HEK293 (cell line): Measurements from ENCODE around the gene R3HDM2.

ENCODE experiments used
- CTCF ChIA-PET: fragments of 350-600 bp; formaldehyde crosslinking; extraction: SDS; loops from one replicate; lab custom pipeline; 2021; ENCODE audit warnings: antibody characterized with exemption; lab: Yijun Ruan, JAX
- POLR2A ChIA-PET: fragments of 300-600 bp; formaldehyde crosslinking; extraction: SDS; loops from one replicate; lab custom pipeline; 2020; ENCODE audit warnings: antibody characterized with exemption, inconsistent platforms; lab: Yijun Ruan, JAX
- H3K27ac ChIP-seq: fragments of 200-500 bp; sonication (Bioruptor generic); 2 replicates; pipeline ENCODE4 v1.5.1; 2014; ENCODE audit warnings: low read depth, low read length, control low read depth, inconsistent platforms; ENCODE audit errors: extremely low read depth
- H3K36me3 ChIP-seq, 2 experiments: fragments of 200-500 bp in 1 of 2; sonication (Bioruptor generic) in 1 of 2; 1 replicate in 1 of 2; 2 replicates in 1 of 2; pipeline ENCODE4 v1.5.1; 2014 to 2017; ENCODE audit warnings: inconsistent platforms in 2 of 2, low read length in 2 of 2; ENCODE audit not compliant: control insufficient read depth in 2 of 2, insufficient read depth in 1 of 2
- H3K4me1 ChIP-seq: fragments of 200-500 bp; sonication (Bioruptor generic); 2 replicates; pipeline ENCODE4 v1.5.1; 2014; ENCODE audit warnings: mild to moderate bottlenecking, low read length, inconsistent platforms; ENCODE audit not compliant: control insufficient read depth, insufficient read depth
- H3K4me3 ChIP-seq: 2 replicates; pipeline ENCODE4 v1.5.1; 2011; ENCODE audit warnings: low read depth, mild to moderate bottlenecking, control low read depth, low read length, moderate library complexity
- H3K9me3 ChIP-seq: fragments of 200-500 bp; sonication (Bioruptor generic); 2 replicates; pipeline ENCODE4 v1.5.1; 2014; ENCODE audit warnings: low read depth, low read length, inconsistent platforms; ENCODE audit not compliant: control insufficient read depth, insufficient read depth
- BCL11A ChIP-seq: fragments of 450-650 bp; formaldehyde crosslinking; IDR thresholded peaks from 2 replicates; pipeline ENCODE4 v1.5.1; 2016; ENCODE audit warnings: low read depth, missing biosample characterization, missing genetic modification characterization
- WT1 ChIP-seq: fragments of 450-650 bp; formaldehyde crosslinking; IDR thresholded peaks from 2 replicates; pipeline ENCODE4 v1.5.1; 2016; ENCODE audit warnings: missing biosample characterization, missing genetic modification characterization
- YY1 ChIP-seq: fragments of 450-650 bp; formaldehyde crosslinking; IDR thresholded peaks from 2 replicates; pipeline ENCODE4 v1.5.1; 2018; ENCODE audit warnings: missing biosample characterization, missing genetic modification characterization
- ZBTB1 ChIP-seq: fragments of 450-650 bp; formaldehyde crosslinking; IDR thresholded peaks from 2 replicates; pipeline ENCODE4 v1.5.1; 2016; ENCODE audit warnings: missing biosample characterization, missing genetic modification characterization
- ZBTB20 ChIP-seq: fragments of 450-650 bp; formaldehyde crosslinking; IDR thresholded peaks from 2 replicates; pipeline ENCODE4 v1.5.1; 2016; ENCODE audit warnings: missing biosample characterization, missing genetic modification characterization
- ZNF132 ChIP-seq: fragments of 450-650 bp; formaldehyde crosslinking; IDR thresholded peaks from 2 replicates; pipeline ENCODE4 v1.5.1; 2017; ENCODE audit warnings: missing biosample characterization, missing genetic modification characterization, borderline replicate concordance
- ZNF146 ChIP-seq: fragments of 450-650 bp; formaldehyde crosslinking; IDR thresholded peaks from 2 replicates; pipeline ENCODE4 v1.5.1; 2016; ENCODE audit warnings: missing biosample characterization, missing genetic modification characterization
- ZNF324 ChIP-seq: fragments of 450-650 bp; formaldehyde crosslinking; IDR thresholded peaks from 2 replicates; pipeline ENCODE4 v1.5.1; 2016; ENCODE audit warnings: missing biosample characterization, missing genetic modification characterization
- ZNF335 ChIP-seq: fragments of 450-650 bp; formaldehyde crosslinking; conservative IDR thresholded peaks from 2 replicates; pipeline ENCODE4 v1.5.1; 2016; ENCODE audit warnings: missing biosample characterization, missing genetic modification characterization
- ZNF366 ChIP-seq: fragments of 450-650 bp; formaldehyde crosslinking; conservative IDR thresholded peaks from 2 replicates; pipeline ENCODE4 v1.5.1; 2016; ENCODE audit warnings: missing biosample characterization, missing genetic modification characterization
- ZNF426 ChIP-seq: fragments of 450-650 bp; formaldehyde crosslinking; IDR thresholded peaks from 2 replicates; pipeline ENCODE4 v1.5.1; 2017; ENCODE audit warnings: missing biosample characterization, missing genetic modification characterization, mild to moderate bottlenecking, inconsistent platforms, moderate library complexity
- ZNF555 ChIP-seq: fragments of 450-650 bp; formaldehyde crosslinking; conservative IDR thresholded peaks from 2 replicates; pipeline ENCODE4 v1.5.1; 2017; ENCODE audit warnings: missing biosample characterization, mild to moderate bottlenecking, missing genetic modification characterization, inconsistent platforms
- ZNF596 ChIP-seq: fragments of 450-650 bp; IDR thresholded peaks from 2 replicates; pipeline ENCODE4 v1.5.0; 2018; ENCODE audit warnings: missing biosample characterization, mild to moderate bottlenecking, missing genetic modification characterization, moderate library complexity
- ZNF629 ChIP-seq: fragments of 450-650 bp; formaldehyde crosslinking; IDR thresholded peaks from 2 replicates; pipeline ENCODE4 v1.5.1; 2017; ENCODE audit warnings: missing biosample characterization, missing genetic modification characterization
- ZNF707 ChIP-seq: fragments of 450-650 bp; formaldehyde crosslinking; IDR thresholded peaks from 2 replicates; pipeline ENCODE4 v1.5.1; 2016; ENCODE audit warnings: missing biosample characterization, missing genetic modification characterization
- TF ChIP-seq, protein P1 (sequence below): fragments of 450-650 bp; formaldehyde crosslinking; IDR thresholded peaks from 2 replicates; pipeline ENCODE4 v1.5.1; 2016; ENCODE audit warnings: missing biosample characterization, missing genetic modification characterization
- TF ChIP-seq, protein P2 (sequence below): sonication (generic); formaldehyde crosslinking; IDR thresholded peaks from 2 replicates; pipeline ENCODE4 v1.8.1; 2022; ENCODE audit warnings: mild to moderate bottlenecking, moderate library complexity, missing genetic modification reagents
- TF ChIP-seq, protein P3 (sequence below): fragments of 450-650 bp; formaldehyde crosslinking; IDR thresholded peaks from 2 replicates; pipeline ENCODE4 v1.5.1; 2016; ENCODE audit warnings: missing biosample characterization, missing genetic modification characterization
- TF ChIP-seq, protein P4 (sequence below): fragments of 450-650 bp; formaldehyde crosslinking; IDR thresholded peaks from 2 replicates; pipeline ENCODE4 v1.5.1; 2017; ENCODE audit warnings: missing biosample characterization, mild to moderate bottlenecking, missing genetic modification characterization, moderate library complexity
- TF ChIP-seq, protein P5 (sequence below): fragments of 450-650 bp; formaldehyde crosslinking; IDR thresholded peaks from 2 replicates; pipeline ENCODE4 v1.5.1; 2016; ENCODE audit warnings: missing biosample characterization, missing genetic modification characterization

The R3HDM2 gene

DNA sequence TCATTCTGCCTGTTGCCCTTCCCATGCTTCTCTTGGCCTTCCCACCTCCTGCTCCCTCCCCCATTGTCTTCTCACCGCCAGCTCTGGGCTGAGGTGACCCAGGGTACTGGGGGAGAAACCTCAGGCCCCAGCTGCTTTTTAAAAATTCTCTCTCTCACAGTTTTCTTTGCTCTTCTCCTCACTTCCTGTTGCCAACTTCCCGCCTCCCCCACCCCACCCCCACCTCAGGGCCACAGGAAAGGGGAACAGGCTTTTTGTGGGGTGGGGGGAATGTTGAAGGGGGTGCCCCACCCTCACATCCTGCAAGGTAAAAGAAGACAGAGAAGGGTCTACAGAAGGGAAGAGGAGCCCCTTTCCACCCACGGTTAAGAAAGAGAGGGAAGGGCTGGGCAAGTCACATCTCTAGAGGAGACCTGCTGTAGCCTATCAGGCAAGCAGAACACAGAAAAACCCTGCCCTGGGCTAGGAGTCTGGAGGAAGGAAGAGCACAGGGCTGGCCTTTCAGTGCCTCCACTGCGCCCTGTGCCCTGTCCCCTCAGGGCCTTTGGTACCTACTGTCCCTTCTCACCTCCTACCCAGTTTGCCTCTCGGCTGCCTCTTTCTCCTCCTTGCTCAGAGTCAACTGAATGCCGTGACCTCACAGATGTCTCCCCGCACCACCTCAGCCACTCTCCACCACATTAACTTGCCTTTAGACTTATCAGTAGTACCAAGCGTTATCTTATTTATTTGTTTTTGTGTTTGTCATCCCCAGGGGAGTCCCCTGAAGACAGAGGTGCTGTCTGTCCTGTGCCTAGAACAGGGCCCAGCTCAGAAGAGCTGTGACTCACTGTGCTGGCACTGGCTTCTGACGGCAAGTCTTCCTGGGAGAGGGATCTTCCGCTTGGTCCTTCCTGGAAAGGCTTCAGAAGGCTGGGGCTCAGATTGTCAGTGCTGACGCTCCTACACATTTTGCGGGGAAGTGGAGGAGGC is 47.2 kb upstream of the R3HDM2 start (continued):
- TF ChIP-seq, protein P1, sequence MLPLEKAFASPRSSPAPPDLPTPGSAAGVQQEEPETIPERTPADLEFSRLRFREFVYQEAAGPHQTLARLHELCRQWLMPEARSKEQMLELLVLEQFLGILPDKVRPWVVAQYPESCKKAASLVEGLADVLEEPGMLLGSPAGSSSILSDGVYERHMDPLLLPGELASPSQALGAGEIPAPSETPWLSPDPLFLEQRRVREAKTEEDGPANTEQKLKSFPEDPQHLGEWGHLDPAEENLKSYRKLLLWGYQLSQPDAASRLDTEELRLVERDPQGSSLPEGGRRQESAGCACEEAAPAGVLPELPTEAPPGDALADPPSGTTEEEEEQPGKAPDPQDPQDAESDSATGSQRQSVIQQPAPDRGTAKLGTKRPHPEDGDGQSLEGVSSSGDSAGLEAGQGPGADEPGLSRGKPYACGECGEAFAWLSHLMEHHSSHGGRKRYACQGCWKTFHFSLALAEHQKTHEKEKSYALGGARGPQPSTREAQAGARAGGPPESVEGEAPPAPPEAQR = no peak
- no peak for TF ChIP-seq WT1 (tag by site-specific recombination)
- no peak for TF ChIP-seq ZBTB20
- TF ChIP-seq ZNF335 (tag by site-specific recombination) = 0 out of 2 replicates have a peak, but pooled peaks have one; percentile 34

DNA sequence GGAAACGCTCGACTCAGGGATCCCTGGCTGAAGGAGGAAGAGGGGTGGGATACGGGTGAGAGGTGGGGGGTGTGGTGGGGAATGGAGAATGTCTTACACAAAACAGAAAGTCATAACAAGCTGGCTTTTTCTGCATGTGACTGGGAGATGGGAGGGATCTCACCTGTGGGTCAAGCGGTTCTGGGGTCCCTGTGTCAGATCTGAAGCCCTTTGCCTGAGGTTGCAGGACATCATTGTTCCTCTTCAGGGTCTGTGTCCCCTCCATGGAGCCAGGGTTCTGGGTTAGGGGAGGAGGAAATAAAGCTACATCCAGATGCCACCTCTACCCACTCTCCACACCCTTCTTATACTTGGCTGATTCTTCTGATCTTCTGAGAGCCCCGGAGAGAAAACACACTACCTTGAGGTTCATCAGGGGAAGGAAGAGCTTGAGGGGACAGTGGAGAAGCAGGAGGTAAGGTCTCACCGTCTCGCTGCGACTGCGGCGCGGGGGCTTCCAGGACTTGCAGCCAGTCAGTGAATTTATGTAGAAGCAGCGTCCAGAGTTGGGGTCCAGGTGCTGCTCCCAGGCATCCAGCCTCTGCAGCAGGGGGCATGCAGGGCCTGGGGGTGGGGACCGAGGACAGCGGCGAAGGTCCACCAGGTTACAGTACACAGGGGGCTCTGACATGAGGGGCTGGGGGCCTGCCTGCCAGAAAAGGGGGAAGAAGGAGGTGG is 46.3 kb upstream of the R3HDM2 start:
- H3K4me1 ChIP-seq = no peaks in the 10 kb centered on the region
- no peaks in the 10 kb centered on the region for H3K9me3 ChIP-seq
- POLR2A ChIA-PET = interaction anchor here (0.5 kb wide), 1 partner anchor 17 kb away, joined by 3 read pairs; no protein-coding TSS in a partner anchor
- no peaks in the 10 kb centered on the region for H3K36me3 ChIP-seq
- no peak overlapping the region for H3K4me3 ChIP-seq
- H3K27ac ChIP-seq = no peak overlapping the region
- no peak for TF ChIP-seq BCL11A (tag by site-specific recombination)
- TF ChIP-seq YY1 (tag by site-specific recombination) = no peak
- TF ChIP-seq, protein P2, sequence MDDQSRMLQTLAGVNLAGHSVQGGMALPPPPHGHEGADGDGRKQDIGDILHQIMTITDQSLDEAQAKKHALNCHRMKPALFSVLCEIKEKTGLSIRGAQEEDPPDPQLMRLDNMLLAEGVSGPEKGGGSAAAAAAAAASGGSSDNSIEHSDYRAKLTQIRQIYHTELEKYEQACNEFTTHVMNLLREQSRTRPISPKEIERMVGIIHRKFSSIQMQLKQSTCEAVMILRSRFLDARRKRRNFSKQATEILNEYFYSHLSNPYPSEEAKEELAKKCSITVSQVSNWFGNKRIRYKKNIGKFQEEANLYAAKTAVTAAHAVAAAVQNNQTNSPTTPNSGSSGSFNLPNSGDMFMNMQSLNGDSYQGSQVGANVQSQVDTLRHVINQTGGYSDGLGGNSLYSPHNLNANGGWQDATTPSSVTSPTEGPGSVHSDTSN = no peak
- no peak for TF ChIP-seq ZNF366 (tag by site-specific recombination)
- TF ChIP-seq, protein P3, sequence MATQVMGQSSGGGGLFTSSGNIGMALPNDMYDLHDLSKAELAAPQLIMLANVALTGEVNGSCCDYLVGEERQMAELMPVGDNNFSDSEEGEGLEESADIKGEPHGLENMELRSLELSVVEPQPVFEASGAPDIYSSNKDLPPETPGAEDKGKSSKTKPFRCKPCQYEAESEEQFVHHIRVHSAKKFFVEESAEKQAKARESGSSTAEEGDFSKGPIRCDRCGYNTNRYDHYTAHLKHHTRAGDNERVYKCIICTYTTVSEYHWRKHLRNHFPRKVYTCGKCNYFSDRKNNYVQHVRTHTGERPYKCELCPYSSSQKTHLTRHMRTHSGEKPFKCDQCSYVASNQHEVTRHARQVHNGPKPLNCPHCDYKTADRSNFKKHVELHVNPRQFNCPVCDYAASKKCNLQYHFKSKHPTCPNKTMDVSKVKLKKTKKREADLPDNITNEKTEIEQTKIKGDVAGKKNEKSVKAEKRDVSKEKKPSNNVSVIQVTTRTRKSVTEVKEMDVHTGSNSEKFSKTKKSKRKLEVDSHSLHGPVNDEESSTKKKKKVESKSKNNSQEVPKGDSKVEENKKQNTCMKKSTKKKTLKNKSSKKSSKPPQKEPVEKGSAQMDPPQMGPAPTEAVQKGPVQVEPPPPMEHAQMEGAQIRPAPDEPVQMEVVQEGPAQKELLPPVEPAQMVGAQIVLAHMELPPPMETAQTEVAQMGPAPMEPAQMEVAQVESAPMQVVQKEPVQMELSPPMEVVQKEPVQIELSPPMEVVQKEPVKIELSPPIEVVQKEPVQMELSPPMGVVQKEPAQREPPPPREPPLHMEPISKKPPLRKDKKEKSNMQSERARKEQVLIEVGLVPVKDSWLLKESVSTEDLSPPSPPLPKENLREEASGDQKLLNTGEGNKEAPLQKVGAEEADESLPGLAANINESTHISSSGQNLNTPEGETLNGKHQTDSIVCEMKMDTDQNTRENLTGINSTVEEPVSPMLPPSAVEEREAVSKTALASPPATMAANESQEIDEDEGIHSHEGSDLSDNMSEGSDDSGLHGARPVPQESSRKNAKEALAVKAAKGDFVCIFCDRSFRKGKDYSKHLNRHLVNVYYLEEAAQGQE (tag by site-specific recombination) = peak; percentile 33; the same call in 1 of the 2 replicates
- TF ChIP-seq ZNF555 (tag by site-specific recombination) = no peak
- TF ChIP-seq, all 188 proteins: peak for 1
- CTCF ChIA-PET = interaction anchor here (0.6 to 1.7 kb wide), 4 partner anchors 15 to 263 kb away, joined by 3 to 4 read pairs (median 4); partner anchors contain the start of gene INHBE

DNA sequence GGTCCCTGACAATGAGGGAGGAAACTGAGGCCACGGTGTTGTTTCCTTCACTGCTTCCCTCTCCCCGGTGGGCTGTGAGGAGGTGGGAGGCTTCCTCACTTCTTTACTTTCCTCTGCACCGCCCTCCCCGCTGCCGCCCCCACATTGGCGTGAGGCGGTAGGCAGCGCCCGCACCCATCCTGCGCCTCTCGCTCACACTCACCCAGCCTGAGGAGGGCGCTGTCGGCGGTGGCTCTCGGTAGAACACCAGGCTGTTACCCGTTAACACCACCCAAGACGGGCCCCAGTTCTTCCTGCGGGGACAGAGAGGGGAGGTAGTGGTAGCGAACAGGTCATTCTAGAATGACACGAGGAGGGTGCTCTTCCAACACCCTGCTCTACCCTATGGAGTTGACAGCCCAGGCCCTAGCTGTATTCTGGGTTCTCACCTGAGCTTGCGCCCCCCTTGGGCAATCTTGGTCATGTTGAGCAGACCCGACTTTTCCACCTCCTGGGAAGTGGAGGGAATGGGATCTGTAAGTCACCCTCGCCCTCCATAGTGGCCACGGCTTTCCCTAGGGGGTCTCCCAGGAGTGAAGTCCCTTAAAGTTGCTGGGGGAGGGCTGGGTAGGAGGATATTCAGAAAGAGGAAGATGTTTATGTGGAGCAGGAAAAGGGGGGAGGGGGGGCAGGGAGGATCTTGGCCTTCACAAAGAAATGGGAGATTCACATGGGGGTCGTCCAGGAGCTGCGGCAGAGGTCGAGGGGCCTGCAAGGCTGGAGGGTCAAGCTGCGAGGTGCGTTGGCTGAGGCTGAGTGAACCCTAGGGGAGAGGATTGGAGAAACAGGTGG is 45.5 kb upstream of the R3HDM2 start:
- no peaks in the 10 kb centered on the region for H3K9me3 ChIP-seq
- H3K36me3 ChIP-seq = no peaks in the 10 kb centered on the region
- ChIA-PET POLR2A (no interaction called here), CTCF (interaction anchor here (1.0 to 1.7 kb wide), 2 partner anchors 14 to 21 kb away, joined by 4 read pairs; partner anchors contain the start of gene INHBE)
- H3K4me1 ChIP-seq = no peaks in the 10 kb centered on the region
- no peak overlapping the region for H3K27ac ChIP-seq
- no peak overlapping the region for H3K4me3 ChIP-seq
- no peak for TF ChIP-seq ZNF132 (tag by site-specific recombination)
- TF ChIP-seq, protein P4, sequence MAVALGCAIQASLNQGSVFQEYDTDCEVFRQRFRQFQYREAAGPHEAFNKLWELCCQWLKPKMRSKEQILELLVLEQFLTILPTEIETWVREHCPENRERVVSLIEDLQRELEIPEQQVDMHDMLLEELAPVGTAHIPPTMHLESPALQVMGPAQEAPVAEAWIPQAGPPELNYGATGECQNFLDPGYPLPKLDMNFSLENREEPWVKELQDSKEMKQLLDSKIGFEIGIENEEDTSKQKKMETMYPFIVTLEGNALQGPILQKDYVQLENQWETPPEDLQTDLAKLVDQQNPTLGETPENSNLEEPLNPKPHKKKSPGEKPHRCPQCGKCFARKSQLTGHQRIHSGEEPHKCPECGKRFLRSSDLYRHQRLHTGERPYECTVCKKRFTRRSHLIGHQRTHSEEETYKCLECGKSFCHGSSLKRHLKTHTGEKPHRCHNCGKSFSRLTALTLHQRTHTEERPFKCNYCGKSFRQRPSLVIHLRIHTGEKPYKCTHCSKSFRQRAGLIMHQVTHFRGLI (tag by site-specific recombination) = no peak
- no peak for TF ChIP-seq ZNF426 (tag by site-specific recombination)
- TF ChIP-seq ZNF324 = no peak
- TF ChIP-seq, protein P5, sequence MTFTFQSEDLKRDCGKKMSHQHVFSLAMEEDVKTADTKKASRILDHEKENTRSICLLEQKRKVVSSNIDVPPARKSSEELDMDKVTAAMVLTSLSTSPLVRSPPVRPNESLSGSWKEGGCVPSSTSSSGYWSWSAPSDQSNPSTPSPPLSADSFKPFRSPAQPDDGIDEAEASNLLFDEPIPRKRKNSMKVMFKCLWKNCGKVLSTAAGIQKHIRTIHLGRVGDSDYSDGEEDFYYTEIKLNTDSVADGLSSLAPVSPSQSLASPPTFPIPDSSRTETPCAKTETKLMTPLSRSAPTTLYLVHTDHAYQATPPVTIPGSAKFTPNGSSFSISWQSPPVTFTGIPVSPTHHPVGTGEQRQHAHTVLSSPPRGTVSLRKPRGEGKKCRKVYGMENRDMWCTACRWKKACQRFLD = no peak
- TF ChIP-seq ZNF707 (tag by site-specific recombination) = no peak
- no peak for TF ChIP-seq ZNF629 (tag by site-specific recombination)
- TF ChIP-seq ZNF596 (tag by site-specific recombination) = no peak
- TF ChIP-seq ZNF146 (tag by site-specific recombination) = no peak
- no peak for TF ChIP-seq ZBTB1
